ENCODE measurements around the gene PER2.

Gene PER2

GRCh38 chr2:238305965-238306671 is 17.7 kb upstream of the PER2 start:
- no peak for DNase-seq

DNA sequence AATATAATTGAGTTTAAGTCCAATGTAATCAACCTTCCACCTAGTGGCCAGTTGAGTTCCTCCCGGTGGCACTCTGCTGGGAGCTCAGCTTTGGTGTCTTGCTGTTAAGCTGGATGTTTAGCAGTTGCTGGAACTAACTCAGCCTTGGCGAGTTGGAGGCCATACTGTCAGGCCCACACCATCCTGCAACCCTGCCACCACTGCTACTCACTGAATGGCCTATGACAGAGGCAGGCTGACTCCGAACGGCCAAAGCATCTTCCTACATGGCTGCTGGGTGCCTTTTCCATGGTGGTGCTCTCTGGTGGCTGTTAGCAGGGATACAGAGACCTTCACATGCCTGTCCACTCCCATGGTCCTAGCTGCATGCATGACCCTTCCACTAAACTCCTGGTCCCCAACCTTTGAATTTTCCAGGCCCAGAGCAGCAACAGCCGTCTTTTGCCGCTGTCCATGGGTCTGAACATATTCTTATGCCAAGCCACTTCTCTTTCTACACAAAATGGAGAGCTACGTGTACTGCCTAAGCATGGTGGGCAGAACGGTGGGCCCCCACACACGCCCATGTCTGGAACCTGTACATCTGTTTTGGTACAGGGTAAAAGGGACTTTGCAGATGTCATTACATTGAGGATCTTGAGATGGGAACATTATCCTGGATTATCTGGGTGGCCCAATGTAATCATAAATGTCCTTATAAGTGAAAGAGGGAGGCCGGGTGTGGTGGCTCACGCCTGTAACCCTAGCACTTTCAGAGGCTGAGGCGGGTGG is 16.9 kb upstream of the PER2 start:
- DNase-seq: no peak

DNA sequence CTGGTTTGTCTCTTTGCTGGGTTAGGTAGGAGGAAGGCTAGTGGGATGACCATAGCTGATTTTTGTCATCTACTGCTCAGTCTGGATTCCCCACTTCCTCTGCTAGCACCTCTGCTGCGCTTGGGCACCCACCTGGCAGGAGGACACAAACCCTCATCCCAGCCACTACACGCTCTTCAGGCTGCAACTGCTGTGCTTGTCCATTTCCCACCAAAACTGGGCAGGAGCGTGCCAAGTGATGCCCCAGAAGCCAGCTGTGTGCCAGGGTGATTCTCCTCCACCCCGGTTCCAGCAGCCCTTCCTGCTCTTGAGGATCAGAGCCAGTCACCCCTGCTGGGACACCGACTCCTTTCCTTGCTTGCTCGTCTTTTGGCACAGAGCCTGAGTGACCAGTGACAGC is 15.7 kb upstream of the PER2 start:
- no peak for DNase-seq

DNA sequence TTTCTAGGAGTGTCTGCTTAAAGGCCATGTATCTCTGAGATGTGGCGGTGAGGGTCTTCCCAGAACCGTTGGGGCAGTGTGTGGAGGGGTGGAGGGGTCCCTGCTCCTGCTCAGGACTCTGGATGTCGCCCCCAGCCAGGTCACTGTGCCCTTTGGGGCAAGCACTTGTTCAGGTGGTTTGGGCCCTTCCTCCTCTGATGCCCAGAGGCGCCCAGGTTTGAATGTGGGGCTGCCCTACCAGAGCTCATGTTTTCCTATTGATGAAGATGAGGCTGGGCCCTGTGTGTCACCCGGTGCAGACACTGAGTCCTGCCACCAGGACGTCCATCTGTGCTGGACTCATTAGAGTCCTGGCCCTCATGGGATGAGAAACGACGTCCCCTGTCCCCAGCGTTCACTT is 14.3 kb upstream of the PER2 start:
- no peak for DNase-seq

DNA sequence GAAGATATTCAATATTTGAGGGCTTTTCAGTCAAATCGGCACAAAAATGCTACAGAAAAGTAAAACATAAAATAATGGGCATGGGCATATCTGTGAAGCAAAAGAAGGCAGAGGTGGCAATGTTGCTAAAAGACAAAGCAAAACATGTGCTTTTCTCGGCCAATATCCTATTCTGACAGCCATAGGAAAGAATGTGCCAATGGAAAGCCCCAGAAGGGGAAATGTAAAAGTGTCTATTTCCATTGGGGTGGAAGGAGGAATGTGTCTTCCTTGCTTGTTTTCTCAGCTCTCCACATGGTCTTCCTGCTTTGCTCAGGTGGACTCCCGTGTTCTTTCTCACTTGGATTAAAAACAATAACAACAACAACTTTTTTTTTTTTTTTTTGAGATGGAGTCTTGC is 13.7 kb upstream of the PER2 start:
- DNase-seq: no peak

- DNase-seq: no peak
Observed at GRCh38 chr2:238299803-238300202, 11.4 kb upstream of the PER2 start.

GRCh38 chr2:238296638-238297457 is 8.4 kb upstream of the PER2 start:
- no peak for DNase-seq

DNA sequence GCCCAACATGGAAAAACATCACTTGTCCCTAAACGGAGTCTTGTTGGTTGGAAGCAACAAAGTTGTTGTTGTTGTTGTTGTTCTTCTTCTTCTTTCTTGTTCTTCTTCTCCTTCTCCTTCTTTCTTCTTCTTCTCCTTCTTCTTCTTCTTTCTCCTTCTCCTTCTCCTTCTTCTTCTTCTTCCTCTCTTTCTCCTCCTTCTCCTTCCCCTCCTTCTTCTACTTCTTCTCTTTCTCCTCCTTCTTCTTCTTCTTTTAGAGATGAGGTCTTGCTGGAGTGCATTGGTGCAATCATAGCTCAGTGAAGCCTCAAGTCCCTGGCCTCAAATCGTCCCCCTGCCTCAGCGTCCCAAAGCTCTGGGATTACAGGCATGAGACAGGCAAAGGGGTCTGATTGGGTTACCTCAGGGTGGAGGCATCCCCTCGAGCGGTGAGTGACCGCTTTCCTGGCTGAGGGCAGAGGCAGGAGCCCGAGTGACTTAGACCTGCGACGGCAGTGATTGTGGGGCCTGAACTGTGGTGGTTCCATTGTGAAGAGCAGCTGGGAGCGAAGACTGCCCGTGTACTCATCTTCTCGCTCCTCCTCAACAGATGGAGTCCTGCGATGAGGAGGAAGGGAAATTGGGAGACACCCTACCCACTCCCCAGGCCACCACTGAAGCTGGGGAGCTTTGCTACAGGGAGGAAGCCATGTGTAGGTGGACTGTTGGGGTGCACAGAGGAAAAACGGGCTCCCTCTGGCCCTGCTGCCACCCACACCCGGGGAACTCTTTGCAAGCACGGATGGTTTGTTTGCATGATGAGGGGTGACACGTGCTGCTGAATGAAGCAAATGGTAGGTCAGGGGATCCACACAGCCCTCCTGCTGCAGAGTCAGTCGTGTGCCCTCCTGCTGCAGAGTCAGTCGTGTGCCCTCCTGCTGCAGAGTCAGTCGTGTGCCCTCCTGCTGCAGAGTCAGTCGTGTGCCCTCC is 7.0 kb upstream of the PER2 start:
- DNase-seq: no peak

- DNase-seq: no peak
Observed at GRCh38 chr2:238294393-238295143, 6.2 kb upstream of the PER2 start.

DNA sequence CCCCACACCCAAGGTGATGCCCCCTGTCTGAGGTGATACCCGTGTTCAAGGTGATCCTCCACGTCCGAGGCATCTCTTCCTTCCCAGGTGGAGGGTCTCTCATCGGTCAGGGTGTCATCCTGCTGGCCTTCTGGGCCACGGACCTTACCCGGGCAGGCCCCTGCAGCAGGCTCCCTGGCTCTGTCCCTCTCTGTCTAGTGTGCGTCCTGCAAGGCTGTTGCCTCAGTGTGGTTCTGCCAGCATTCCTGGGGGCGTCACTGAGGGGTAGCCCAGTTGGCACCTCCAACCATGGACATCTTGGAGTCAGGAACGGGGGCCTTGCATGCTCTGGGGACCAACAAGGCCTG is 5.6 kb upstream of the PER2 start:
- no peak for DNase-seq

DNA sequence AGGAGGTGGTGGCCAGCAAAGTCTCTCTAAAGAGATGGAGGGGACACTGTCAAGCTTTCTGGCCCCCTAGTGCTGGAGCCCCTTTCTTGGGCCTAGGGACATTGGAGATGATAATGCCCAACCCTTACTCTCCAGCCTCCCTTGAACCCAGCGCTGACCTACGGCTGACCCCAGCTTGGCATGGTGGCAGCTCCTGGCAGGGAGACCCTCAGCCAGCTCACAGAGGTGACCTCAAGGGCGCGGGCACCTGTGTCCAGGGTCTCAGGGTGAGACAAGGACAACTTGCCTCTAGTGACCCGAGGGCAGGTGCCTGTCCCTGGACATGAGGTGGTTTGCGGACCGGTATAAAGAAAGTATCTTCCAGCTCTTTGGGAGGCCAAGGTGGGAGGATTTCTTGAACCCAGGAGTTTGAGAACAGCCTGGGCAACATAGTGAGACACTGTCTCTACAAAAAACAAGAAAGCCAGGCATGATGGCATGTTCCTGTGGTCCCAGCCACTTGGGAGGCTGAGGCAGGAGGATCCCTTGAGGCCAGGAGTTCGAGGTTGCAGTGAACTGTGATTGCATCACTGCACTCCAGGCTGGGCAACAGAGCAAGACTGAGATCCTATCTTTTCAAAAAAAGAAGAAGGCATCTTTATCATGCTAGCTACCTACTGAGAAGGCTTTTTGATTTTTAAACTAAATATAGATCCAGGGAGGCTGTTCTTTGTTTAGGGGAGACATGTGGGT is 3.3 kb upstream of the PER2 start:
- no peak for DNase-seq

DNA sequence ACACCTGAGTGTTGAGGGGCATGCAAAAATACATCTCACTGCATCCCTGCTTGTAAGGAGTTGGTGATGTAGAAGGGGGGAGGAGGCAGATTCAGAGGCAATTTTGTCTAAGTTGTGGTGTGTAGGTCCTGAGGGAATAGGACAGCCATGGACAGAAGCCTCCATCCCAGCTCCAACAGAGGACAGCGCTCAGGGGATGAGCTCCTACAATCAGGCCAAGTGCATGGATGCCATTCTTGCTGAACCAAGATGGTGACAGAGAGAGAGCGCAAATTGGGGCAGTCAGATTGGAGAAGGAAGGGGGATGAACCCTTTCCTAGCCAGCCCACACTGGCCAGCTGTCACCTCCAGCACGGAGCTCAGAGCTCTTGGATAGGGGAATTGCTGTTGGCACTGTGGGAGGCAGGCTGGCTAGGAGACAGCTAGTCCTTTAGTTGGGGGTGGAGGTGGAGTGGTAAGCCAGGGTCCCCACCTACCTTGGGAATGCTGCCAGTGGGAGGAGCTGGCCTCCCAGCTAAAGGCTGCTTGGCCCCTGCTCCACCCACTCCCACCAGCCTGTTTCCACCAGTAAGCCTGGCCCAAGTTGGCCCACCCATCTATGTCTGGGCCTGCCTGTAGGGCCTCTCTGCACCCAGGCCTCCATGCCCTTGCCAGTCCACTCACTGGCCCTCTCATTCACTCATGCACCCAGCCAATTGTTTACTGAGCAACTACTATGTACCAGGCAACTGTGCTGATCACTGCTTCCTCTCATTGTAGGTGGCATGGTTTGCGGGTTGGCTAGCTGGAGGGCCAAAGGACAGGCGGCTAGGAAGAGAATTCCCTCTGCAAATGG is 2.5 kb upstream of the PER2 start:
- DNase-seq: no peak

DNA sequence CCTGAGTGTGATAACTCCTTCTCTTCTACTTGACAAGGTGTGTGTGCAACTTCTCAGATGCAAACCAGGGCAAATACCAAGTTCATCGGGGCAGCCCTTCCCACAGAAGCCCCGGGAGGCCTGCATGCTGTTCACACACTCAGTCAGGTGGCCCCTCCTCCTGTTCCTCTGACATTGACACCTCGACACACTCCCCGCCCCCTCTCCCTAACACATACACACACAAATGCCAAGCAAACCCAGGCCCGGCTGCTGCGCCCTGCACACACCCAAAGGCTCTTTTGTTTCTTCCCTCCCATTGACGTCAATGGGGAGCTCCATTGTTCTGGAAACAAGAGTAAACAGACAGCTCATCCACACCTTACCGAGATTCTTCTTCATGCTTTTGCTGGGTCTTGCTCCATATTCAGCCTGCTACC is 1.7 kb upstream of the PER2 start:
- peak; percentile 93 for DNase-seq

DNA sequence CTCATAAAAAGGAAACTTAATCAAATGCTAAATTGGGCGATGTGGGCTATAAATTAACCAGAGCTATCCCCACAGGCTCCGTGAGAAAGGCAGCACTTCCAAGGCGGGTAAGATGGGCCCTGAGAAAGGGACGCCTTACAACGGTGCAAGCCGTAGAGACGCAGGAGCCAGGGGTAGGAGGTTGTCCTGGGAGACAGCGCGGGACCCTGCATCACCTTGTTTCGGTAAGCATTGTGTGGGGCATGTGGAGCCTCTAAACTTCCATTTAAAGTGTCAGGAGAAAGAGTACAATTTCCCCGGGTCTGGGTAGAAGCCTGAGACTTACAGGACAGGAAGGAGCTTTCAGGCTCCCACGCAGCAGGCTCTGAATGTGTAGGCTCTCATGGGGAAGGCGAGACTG is 1.2 kb upstream of the PER2 start:
- no peak for DNase-seq

DNA sequence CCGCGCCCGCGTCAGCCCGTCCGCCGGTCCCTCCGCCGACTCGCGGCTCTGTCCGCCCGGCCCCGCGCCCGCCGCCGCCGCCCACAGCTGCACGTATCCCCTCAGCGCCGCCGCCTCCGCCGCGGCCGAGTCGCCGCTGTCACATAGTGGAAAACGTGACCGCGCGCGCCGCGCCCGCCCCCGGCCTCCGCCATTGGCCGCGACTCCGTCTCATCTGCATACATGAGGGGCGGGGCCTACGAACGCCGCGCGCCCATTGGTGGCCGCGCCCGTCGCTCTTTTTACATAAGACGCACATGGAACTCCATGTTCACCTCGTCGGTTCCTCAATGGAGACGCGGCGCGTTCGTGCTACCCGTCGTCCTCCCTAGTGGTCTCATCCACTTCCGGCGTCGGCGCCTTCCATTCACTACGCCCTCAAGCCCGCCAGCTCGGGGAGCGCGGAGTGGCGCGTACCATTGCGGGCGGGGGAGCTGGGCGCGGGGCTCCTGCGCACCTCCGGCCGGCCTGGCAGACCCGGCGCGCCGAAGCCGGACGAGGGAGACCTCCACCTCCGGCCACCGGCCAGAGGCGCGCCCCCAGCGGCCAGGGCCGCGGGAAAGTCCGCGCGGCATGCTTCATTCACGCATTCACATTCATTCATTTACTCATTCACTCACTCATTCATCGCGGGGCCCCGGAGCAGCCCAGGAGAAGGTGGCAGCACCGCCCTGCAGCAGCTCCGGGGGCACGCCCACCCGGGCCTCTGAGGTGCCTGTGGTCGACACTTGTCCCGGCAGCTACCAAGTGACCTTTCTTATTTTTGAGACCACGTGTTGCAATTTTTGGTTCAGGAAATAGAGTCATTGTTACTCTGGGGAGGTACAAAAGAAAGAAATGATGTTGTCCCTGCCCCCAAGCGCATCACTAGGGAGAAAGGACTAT is 502 bp upstream of the PER2 start:
- peak; percentile 97 for DNase-seq

GRCh38 chr2:238286987-238287736 is 1.2 kb downstream of the PER2 start:
- no peak for DNase-seq

DNA sequence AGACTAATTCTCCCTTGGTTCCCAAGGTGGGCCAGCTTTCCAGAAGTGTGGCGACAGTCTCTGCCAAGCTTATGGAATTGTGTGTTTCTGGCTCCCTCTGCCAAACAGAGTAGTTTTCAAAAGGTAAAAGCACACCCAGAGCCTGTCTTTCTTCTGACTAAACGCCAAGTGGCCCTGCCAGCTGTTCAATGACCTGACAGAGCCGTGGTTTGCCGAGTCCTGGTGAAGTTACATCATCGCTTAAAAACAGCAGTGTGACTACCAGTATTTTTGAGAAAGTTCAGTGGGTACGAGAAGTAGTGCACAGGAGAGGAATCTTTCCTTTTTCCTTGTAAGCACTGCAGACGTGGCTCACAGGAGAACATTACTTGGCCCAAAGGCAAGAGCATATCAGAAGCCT is 1.9 kb downstream of the PER2 start:
- DNase-seq: no peak

DNA sequence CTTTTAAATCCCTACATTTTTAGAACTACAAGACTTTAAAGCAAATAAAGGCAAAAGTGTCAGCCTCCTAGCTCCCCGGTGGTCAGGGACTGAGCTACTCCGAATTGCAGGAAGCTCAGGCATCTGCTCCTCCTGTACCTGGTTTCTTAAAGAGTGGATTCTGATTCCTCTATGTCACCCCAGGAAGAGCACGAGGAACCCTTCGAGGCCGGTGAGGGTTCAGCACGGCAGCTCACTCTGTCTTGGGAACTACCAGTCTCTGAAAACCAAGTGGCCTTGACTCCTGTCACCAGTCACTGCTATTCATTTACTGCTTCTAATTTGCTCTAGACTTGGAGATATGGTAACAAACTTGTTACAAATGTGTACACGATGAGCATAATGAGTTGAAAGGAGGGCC is 2.3 kb downstream of the PER2 start:
- DNase-seq: no peak
